Stimulated activated CD8-positive, alpha-beta memory T cell treated with anti-CD3 and anti-CD28 coated beads, Interleukin-12 subunit alpha, Interleukin-12 subunit beta, amount 100 ng/mL, for 24 hours (primary cell): ENCODE measurements around the gene USH1C.

Experiments used
- DNase-seq: peaks from one replicate; pipeline ENCODE4 v3.0.0-alpha.2; 2020; ENCODE audit errors: extremely low read depth

The USH1C gene

DNA sequence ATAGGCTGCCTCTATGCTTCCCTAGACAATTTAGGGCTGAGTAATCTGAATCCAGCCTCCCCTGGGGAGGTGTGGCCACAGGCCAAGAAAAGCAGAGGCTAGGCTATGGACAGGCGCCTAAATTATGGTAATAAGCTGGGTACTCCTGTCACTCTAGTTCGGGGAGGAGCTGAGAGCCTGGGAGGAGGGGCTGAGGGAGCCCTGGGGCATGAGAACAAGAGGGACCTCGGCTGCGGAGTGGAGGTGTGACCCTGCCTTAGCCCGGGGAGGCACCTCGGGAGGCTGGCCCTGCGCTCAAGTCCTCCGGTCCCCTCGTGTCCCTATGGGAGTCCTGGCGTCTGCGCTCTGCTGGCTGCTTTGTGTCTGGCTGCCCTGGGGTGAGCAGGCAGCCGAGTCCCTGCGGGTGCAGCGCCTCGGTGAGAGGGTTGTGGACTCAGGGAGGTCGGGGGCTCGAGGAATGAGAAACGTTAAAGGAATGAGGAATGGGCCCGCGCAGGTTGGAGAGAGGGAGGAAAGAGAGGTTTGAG, 2.9 kb upstream of the USH1C start, which contains the start of gene OTOG:
OTOG (plus strand) TSS at position 209 of the 527 bp plus-strand sequence; CDS start at position 323, 114 bp downstream.
- DNase-seq = no peak

- DNase-seq = no peak
These were observed 2.0 kb upstream of the USH1C start for GRCh38 chr11:17546240-17546639.

DNA sequence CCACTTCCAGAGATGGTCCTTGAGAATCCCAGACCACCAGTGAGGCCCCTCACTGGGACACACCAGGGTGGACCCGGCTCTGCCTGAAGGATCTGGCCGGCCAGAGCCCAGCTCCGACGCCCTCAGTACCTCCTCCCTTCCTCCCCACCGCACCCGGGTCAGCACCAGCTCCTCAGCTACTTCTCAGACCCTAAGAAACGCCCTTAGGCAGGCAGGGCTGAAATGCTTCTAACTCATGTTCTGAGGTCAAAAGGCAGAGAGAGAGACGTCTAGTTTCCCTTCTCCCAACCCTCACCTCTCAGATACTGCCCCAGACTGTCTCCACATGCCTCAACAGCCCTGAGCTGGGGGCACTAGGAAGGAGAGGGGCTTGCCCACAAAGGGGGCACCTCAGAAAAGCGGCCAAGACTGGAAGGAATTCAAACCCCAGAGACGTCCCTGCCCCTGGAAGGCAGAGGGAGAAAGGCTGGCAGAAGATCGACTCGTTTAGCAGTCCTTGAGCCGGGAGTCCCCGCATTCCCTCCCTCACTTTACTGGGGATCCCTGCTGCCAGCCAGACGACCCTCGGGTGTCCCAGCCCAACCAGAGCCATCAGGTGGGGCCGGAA, 539 bp downstream of the USH1C start:
- DNase-seq = no peak

- DNase-seq = no peak
These were observed 1.2 kb downstream of the USH1C start for GRCh38 chr11:17543041-17543440.

GRCh38 chr11:17542249-17542648, 2.0 kb downstream of the USH1C start:
- DNase-seq = no peak

- no peak for DNase-seq
These were observed 2.8 kb downstream of the USH1C start for GRCh38 chr11:17541330-17541885.

DNA sequence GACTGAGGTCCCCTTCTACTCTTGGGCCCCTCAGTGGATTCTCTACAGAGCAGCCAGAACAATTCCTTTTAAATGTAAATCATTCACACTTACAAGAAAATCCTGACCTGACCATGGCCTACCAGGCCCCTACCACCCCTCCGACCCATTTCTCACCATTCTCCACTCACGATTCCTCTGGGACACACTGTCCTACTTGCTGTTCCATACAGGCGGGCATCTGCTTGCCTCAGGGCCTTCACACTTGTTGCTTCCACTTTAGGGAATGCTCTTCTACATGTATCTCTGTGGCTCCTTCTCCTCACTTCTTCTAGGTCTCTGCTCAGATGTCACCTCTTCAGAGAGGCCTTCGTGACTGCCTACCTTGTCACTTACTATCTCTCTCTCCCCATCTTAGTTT, 3.4 kb downstream of the USH1C start:
- DNase-seq = no peak

DNA sequence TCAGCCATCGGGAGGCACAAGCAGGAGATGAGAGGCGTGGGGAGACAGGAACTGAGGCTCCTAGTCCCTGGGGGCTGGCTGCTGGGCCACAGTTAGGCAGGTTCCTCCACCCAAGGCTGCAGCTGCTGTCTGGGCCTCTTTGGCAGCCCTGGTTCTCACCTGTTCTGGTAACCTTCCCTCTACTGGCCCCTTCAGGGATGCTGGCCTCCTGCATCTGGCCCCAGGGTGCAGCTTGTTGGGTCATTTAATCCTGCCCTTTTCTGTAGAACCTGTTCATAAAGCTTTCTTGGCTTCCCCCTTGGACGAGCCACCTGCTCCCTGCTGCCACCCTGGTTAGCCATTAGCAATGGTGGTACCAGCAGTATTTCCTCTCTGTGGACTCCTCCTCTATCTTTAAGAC, 5.5 kb downstream of the USH1C start:
- DNase-seq = no peak

DNA sequence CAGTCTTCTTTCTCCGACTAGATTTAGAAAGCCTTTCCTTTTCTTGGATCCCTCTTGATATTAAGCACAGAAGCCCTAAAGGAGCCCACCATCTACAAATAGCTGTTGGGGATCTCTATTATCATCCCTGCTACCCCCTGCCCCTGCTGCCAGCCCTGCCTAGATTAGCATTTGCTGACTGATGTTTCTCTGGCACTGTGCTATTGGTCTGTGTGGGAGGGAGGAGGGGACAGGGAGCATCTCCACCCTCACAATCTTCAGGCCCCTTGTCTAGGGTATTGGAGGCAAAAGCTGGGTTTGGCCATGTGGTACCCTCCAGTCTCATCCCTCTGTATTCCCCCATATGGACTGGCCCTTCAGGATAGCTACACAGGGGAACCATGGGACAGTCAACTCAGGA, 6.2 kb downstream of the USH1C start:
- no peak for DNase-seq

DNA sequence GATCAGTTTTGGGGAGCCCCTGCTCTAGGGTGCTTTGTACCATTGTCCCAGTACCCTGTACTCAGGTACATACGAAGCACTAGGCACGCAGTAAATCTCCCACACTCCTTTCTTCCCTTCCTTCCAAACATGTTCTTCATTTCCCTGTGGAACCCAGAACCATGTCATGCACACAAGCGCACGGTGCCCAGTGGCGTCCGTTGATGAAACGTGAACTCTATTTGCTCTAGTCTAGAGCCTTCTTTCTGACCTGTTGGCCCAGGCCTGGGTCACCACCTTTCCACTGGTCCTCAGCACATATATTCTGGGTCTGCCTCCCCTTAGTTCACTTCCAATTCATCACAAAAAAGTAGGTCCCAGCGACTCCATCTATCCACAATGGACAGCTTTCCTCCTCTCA, 7.0 kb downstream of the USH1C start:
- no peak for DNase-seq

DNA sequence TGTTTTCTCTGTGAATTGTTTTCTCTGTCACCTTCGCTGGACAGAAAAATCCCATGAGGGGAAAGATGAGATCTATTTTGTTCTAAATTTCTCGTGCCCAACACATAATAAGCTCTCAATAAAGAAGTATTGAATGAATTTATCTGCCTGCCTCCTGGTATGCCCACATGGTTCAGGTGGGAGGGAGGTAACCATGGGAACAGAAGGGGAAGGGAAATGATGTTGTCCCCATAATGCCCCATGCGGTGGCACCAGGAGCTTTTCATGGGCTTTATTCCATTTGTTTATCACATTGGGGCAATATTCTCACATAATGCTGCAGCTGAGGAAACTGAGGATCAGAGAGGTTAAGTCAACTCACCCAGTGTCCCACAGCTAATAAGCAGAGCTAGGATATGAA, 8.7 kb downstream of the USH1C start:
- no peak for DNase-seq

DNA sequence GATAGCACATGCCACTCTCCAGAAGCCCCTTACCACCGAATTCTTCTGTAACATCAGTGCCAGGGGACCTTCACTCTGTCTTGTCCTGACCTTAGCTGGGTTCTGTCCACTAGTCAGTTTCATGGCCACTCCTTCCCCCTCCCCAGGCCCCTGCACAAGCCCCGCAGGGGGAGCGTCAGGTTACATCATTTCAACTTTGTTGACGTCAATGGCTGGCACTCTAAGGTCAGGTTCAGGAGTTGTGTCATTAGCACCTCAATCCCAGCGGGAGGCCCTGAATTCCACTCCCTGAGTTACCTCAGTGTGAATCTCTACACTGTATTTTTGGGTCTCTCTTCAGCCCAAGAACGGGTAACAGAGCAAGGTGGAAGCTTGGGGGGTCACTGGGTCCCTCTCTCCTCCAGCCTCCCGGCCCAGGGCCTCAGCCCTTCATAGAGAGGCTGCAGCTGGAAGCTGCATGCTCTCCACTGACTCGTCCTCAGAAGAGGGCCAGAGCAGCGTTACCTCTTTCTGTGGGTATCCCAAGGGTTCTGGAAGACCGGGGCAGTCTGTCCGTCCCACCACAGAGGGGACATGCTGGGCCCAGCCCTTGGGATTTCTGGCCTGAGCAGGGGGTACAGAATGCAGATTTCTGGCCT, 10.3 kb downstream of the USH1C start:
- no peak for DNase-seq

DNA sequence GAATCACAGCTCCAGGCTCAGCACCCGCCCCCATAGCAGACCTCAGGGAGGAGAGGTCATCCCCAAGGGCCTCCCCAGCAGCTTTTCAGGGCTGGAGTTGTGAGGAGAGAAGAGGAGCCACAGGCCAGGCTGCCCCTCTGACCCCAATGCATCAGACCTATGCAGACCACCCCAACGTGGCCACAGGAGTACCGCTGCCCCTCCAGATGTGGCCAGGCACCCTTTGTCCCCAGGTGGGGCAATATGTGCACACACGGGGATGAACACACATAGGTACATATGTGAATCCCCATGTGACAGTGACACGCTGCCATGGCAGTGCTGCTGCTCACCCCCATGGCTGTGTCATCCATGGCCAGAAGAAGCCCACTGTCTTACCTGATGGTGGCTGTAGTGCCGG, 10.9 kb downstream of the USH1C start:
- DNase-seq = no peak

DNA sequence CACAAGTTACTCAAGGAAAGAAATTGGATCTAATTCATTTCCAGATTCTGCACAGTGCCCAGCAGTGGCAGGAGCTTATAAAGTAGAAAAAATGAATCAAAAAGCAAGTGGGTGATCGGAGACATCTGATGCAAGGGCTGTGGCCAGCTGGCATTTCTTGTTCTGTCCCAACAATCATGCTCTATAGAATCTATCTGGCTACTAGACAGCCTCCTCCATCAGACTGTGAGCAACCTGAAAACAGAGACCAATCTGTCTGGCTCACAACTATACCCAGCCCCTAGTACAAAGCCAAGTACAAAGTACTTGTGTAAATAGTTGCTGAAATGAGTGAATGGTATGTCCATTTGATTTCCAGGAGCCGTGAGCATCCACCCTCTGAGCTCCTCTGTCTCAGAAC, 11.4 kb downstream of the USH1C start:
- no peak for DNase-seq

DNA sequence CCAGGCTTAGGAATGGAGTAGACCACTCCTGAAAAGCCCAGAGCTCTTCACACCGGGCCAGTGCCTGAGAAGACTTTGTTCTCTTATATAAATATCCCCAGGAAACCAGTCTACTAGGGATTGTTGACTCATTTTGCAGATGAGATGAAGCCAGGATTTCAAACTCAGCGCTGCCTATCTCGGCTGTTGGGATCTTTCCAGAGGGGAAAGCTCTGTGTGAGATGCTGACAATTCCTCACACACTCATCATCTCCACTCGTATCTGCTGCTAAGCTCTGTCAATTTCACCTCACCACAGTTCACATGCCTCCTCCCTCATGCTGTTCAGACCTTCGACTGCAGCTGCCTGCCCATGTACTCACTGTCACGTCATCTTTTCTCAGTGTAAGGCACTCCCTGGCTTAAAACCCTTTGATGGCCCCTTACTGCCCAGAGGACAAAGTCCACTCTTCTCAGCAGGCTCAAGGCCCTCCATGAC, 12.5 kb downstream of the USH1C start:
- DNase-seq = no peak

- no peak for DNase-seq
These were observed 13.1 kb downstream of the USH1C start for GRCh38 chr11:17531071-17531600.

DNA sequence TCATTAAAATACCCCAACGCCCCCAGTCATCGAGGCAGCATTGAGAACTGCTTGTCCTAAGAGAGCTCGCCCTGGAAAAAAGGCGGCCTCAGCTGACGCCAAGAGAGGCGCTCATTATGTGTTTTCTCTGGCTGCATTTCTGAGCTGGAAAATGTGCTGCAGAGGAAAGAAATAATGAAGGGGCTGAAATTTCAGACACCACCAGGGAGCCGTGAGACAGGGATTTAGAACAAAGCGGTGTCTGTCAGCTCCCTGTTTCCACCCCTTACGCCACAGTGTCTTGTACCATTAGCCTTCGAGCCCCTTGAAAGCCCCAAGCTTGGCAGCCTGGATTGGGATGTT, 14.4 kb downstream of the USH1C start:
- DNase-seq = no peak

- DNase-seq = no peak
These were observed 15.0 kb downstream of the USH1C start for GRCh38 chr11:17528906-17529843.

GRCh38 chr11:17528181-17528691, 16.0 kb downstream of the USH1C start:
- DNase-seq = no peak

GRCh38 chr11:17527628-17527995, 16.6 kb downstream of the USH1C start:
- DNase-seq = no peak

GRCh38 chr11:17526931-17527627, 17.1 kb downstream of the USH1C start:
- no peak for DNase-seq
